ENCODE results near the gene CELSR1. TPM values are rescaled to one million over a fixed set of nuclear protein-coding genes. Genes with fewer than 3 reads are reported as not detected.
A peak's percentile ranks its signal among the peaks of the same experiment; 100 is the strongest.

Gene CELSR1
- total and polyA plus RNA-seq, 5 experiments from 2014 or later, result 0.19 to 1.2 (median 0.66) TPM

- H3K4me3 Mint-ChIP-seq, result peak overlapping the region in 3 of 10 donors; percentile 55 to 94 (median 62)
- peaks cover 14 to 79% (median 42%) of the 10 kb centered on the region in 4 donors for H3K4me1 Mint-ChIP-seq
- DNase-seq (no peak), ATAC-seq (no peak)
- no peaks in the 10 kb centered on the region for H3K27me3 Mint-ChIP-seq
- no peaks in the 10 kb centered on the region for H3K9me3 Mint-ChIP-seq
- H3K27ac Mint-ChIP-seq, result peak overlapping the region in 1 of 10 donors; percentile 48
- POLR2A ChIA-PET, result interaction anchor here (0.7 kb wide), 1 partner anchor 31 kb away, joined by 5 read pairs; no protein-coding TSS in a partner anchor
- H3K36me3 Mint-ChIP-seq, result no peaks in the 10 kb centered on the region
Observed at GRCh38 chr22:46579751-46580449, 42.5 kb upstream of the CELSR1 start.

GRCh38 chr22:46578824-46579561 is 41.6 kb upstream of the CELSR1 start:
- peaks cover 0 to 2% (median 0%) of the 10 kb centered on the region in 9 donors for H3K9me3 Mint-ChIP-seq
- H3K4me1 Mint-ChIP-seq, result peaks cover 14 to 76% (median 42%) of the 10 kb centered on the region in 4 donors
- peak overlapping the region; percentile 36 to 94 (median 86) for H3K4me3 Mint-ChIP-seq
- peak overlapping the region in 5 of 10 donors; percentile 25 to 80 (median 59) for H3K27ac Mint-ChIP-seq
- POLR2A ChIA-PET, result no interaction called here
- ATAC-seq (no peak), DNase-seq (no peak)
- H3K27me3 Mint-ChIP-seq, result no peaks in the 10 kb centered on the region
- H3K36me3 Mint-ChIP-seq, result no peaks in the 10 kb centered on the region

GRCh38 chr22:46578251-46578823 is 40.9 kb upstream of the CELSR1 start:
- Mint-ChIP-seq H3K4me3 (peak overlapping the region; percentile 84 to 94 (median 88)), H3K27me3 (no peaks in the 10 kb centered on the region), H3K4me1 (peaks cover 14 to 70% (median 42%) of the 10 kb centered on the region in 4 donors), H3K36me3 (no peaks in the 10 kb centered on the region), H3K9me3 (peaks cover 0 to 2% (median 0%) of the 10 kb centered on the region in 9 donors), H3K27ac (peak overlapping the region in 8 of 10 donors; percentile 36 to 80 (median 64))
- POLR2A ChIA-PET, result interaction anchor here (0.6 kb wide), 1 partner anchor 14 kb away, joined by 6 read pairs; no protein-coding TSS in a partner anchor
- DNase-seq (no peak), ATAC-seq (no peak)

GRCh38 chr22:46577368-46578249 is 40.2 kb upstream of the CELSR1 start:
- H3K4me1 Mint-ChIP-seq, result peaks cover 14 to 63% (median 42%) of the 10 kb centered on the region in 4 donors
- POLR2A ChIA-PET, result interaction anchor here (0.6 kb wide), 1 partner anchor 14 kb away, joined by 6 read pairs; no protein-coding TSS in a partner anchor

GRCh38 chr22:46576556-46577367 is 39.3 kb upstream of the CELSR1 start:
- Mint-ChIP-seq H3K27me3 (no peaks in the 10 kb centered on the region), H3K27ac (peak overlapping the region in 6 of 10 donors; percentile 67 to 92 (median 86)), H3K4me1 (peaks cover 14 to 55% (median 42%) of the 10 kb centered on the region in 4 donors), H3K4me3 (peak overlapping the region; percentile 80 to 89 (median 83)), H3K36me3 (no peaks in the 10 kb centered on the region), H3K9me3 (peaks cover 0 to 8% (median 5%) of the 10 kb centered on the region in 9 donors)
- DNase-seq (peak in 9 of 10 donors; percentile 40 to 72 (median 61)), ATAC-seq (peak; percentile 71 to 73)
- POLR2A ChIA-PET, result interaction anchor here (0.6 kb wide), 1 partner anchor 1282 kb away, joined by 3 read pairs; no protein-coding TSS in a partner anchor

More at GRCh38 chr22:46577368-46578249, 40.2 kb upstream of the CELSR1 start:
- H3K36me3 Mint-ChIP-seq, result no peaks in the 10 kb centered on the region
- H3K27ac Mint-ChIP-seq, result peak overlapping the region; percentile 38 to 92 (median 88)
- no peaks in the 10 kb centered on the region for H3K27me3 Mint-ChIP-seq
- H3K9me3 Mint-ChIP-seq, result peaks cover 0 to 2% (median 0%) of the 10 kb centered on the region in 9 donors
- H3K4me3 Mint-ChIP-seq, result peak overlapping the region; percentile 84 to 94 (median 88)
- DNase-seq, result peak in 3 of 10 donors; percentile 19 to 30 (median 29)
- peak; percentile 41 to 43 for ATAC-seq

GRCh38 chr22:46575911-46576555 is 38.6 kb upstream of the CELSR1 start:
- peak; percentile 3 to 4 for ATAC-seq
- Mint-ChIP-seq H3K36me3 (no peaks in the 10 kb centered on the region), H3K4me3 (peak overlapping the region; percentile 80 to 89 (median 83)), H3K27ac (peak overlapping the region; percentile 20 to 92 (median 78)), H3K4me1 (peaks cover 14 to 47% (median 36%) of the 10 kb centered on the region in 4 donors), H3K9me3 (peaks cover 0 to 12% (median 10%) of the 10 kb centered on the region in 9 donors), H3K27me3 (no peaks in the 10 kb centered on the region)
- peak in 1 of 10 donors; percentile 16 for DNase-seq
- POLR2A ChIA-PET, result interaction anchor here (0.6 kb wide), 1 partner anchor 1281 kb away, joined by 3 read pairs; no protein-coding TSS in a partner anchor

- H3K4me1 Mint-ChIP-seq, result peaks cover 12 to 41% (median 36%) of the 10 kb centered on the region in 4 donors
- H3K36me3 Mint-ChIP-seq, result no peaks in the 10 kb centered on the region
- ATAC-seq (no peak), DNase-seq (no peak)
- H3K27ac Mint-ChIP-seq, result peak overlapping the region; percentile 5 to 92 (median 75)
- H3K27me3 Mint-ChIP-seq, result no peaks in the 10 kb centered on the region
- peaks cover 0 to 12% (median 10%) of the 10 kb centered on the region in 9 donors for H3K9me3 Mint-ChIP-seq
- peak overlapping the region; percentile 80 to 89 (median 83) for H3K4me3 Mint-ChIP-seq
- POLR2A ChIA-PET, result no interaction called here
Observed at GRCh38 chr22:46574993-46575910, 37.8 kb upstream of the CELSR1 start.

GRCh38 chr22:46574438-46574992 is 37.1 kb upstream of the CELSR1 start:
- H3K4me3 Mint-ChIP-seq, result peak overlapping the region in 8 of 10 donors; percentile 22 to 89 (median 70)
- H3K36me3 Mint-ChIP-seq, result no peaks in the 10 kb centered on the region
- ATAC-seq (no peak), DNase-seq (no peak)
- POLR2A ChIA-PET, result no interaction called here
- H3K9me3 Mint-ChIP-seq, result peaks cover 0 to 12% (median 10%) of the 10 kb centered on the region in 9 donors
- H3K27me3 Mint-ChIP-seq, result no peaks in the 10 kb centered on the region
- peaks cover 10 to 36% (median 32%) of the 10 kb centered on the region in 4 donors for H3K4me1 Mint-ChIP-seq
- H3K27ac Mint-ChIP-seq, result peak overlapping the region in 6 of 10 donors; percentile 7 to 92 (median 64)

GRCh38 chr22:46573781-46574437 is 36.5 kb upstream of the CELSR1 start:
- POLR2A ChIA-PET, result no interaction called here
- Mint-ChIP-seq H3K36me3 (no peaks in the 10 kb centered on the region), H3K4me1 (peaks cover 10 to 30% (median 27%) of the 10 kb centered on the region in 4 donors), H3K27me3 (no peaks in the 10 kb centered on the region), H3K9me3 (peaks cover 0 to 12% (median 10%) of the 10 kb centered on the region in 9 donors), H3K27ac (peak overlapping the region in 2 of 10 donors; percentile 38 to 67), H3K4me3 (peak overlapping the region in 5 of 10 donors; percentile 22 to 58 (median 27))
- DNase-seq (peak in 1 of 10 donors; percentile 45), ATAC-seq (no peak)

All from naive thymus-derived CD8-positive, alpha-beta T cell (primary cell).